Hindlimb muscle (tissue), 1 donor: ENCODE results near the gene OR2T8. TPM values are rescaled to one million over a fixed set of nuclear protein-coding genes. Genes with fewer than 3 reads are reported as not detected.
A peak's percentile ranks its signal among the peaks of the same experiment; 100 is the strongest.

Experiments
- DNase-seq: peaks from one replicate; pipeline ENCODE4 v3.0.0-alpha.2; 2013
- polyA plus RNA-seq: library from polyadenylated mRNA; unstranded; fragments of 120-200 nt; gene quantifications from one replicate; pipeline ENCODE4 v1.2.1, GENCODE V29; 2013; ENCODE audit not compliant: insufficient read length

Gene OR2T8
- polyA plus RNA-seq: not detected

GRCh38 chr1:247919952-247920351, at the start of gene OR2T8:
Gene OR2T8, plus strand, starts transcription at chr1:247920252. Its CDS starts 766 bp downstream, at chr1:247921018.
- DNase-seq: no peak

DNA sequence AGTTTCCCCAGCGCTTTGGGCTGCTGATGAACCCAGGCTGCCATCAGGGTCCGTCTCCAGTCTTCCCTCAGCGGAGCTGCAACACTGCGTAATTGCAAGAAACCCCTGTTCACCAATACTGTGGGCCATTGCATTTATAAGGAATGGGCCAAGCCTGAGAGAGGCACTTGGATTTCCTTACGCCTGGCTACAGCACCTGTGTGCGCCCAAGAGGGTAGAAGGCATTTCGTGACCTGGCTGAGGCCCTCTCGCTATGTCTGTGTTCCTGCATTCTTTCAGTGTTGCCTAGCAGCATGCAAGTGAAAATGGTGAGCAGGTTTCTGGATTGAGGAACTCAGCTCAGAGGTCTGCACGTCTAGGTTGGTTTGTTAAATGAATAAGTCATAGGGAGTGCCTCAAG, 36.7 kb upstream of the OR2T8 start:
- DNase-seq: no peak

DNA sequence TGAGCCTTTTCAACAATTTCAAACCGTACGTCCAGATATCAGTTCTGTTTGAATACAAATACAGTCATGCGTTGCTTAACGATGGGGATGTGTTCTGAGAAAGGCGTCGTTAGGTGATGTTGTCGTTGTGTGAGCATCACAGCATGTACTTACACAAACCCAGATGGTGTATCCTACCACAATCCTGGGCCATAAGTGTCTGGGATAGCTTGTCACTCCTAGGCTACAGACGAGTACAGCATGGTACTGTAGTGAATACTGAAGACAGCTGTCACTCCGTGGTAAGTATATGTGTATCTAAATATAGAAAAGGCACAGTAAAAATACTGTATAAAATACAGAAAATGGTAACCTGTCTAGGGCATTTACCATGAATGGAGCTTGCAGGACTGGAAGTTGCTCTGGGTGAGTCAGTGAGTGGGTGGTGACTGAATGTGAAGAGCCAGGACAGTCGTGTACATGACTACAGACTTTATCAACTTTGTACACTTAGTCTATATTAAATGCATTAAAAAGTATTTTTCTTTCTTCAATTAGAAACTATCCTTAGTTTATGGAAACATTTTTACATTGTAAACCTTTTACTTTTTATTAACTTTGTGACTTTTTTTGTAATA, 35.1 kb upstream of the OR2T8 start:
- no peak for DNase-seq

- no peak for DNase-seq
Observed at GRCh38 chr1:247895163-247895637, 24.9 kb upstream of the OR2T8 start, which contains the start of gene OR2W3. Gene OR2W3, plus strand, starts transcription at chr1:247895587. Its CDS starts 0 bp downstream, at chr1:247895587.

GRCh38 chr1:247895976-247896375, 24.1 kb upstream of the OR2T8 start:
- no peak for DNase-seq

- no peak for DNase-seq
Observed at GRCh38 chr1:247904122-247904521, 15.9 kb upstream of the OR2T8 start.

- DNase-seq: no peak
Observed at GRCh38 chr1:247905181-247905580, 14.9 kb upstream of the OR2T8 start.

- DNase-seq: no peak
Observed at GRCh38 chr1:247905910-247906503, 14.0 kb upstream of the OR2T8 start.

- no peak for DNase-seq
Observed at GRCh38 chr1:247906504-247907047, 13.5 kb upstream of the OR2T8 start.

DNA sequence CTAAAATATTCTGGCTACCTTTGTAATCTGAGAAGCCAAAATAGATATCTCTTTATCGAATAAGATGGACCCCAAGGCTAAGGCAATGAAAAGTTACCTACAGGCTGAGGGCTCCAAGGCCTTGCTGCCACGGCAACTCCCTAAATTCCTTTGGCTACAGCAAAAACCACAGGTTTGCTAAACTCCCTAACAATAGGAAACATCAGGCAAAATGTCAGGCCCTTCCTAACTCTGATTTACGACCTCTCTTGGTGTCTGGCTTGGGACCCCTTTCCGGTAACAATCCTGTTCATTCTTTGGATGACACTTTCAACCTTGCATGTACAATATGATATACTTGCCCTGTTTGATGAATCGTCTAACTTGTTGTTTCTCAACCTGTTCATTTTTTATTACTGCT, 11.3 kb upstream of the OR2T8 start:
- DNase-seq: no peak

- no peak for DNase-seq
Observed at GRCh38 chr1:247913786-247914185, 6.3 kb upstream of the OR2T8 start.

DNA sequence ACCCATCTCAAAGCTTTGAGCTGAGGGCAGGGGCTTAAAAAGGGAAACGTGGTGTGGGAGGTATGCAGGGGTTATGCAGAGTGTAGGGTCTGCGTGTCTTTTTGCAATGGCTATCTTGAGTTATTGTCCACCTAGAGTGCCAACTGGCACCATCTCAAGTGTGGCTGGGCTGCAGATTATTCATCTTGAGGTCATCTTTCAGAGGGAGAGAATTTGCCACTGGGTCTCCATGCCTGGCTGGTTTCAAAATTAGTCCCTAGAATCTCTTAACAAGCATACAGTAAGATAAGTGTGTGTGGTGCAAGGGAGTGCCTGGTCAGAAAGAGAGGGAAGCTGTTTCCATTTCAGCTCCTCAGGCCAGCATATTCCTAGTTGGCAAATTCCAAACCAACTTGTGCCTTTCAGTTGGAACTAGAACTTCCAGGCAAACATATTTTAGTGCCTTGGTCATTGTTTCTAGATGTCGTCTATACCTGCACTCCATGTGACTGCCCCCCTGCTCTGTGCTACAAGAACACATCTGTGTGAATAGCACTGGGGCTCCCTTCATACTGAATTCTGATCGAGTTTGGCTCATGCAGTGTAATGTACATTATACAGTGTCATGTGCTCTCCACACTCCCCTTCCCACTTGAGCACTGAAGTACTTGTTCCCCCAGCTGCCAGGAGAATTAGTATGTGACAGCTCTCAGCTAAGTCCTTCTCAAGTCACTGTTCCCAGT, 5.0 kb upstream of the OR2T8 start:
- no peak for DNase-seq

GRCh38 chr1:247923941-247924340, 3.9 kb downstream of the OR2T8 start:
- DNase-seq: no peak

DNA sequence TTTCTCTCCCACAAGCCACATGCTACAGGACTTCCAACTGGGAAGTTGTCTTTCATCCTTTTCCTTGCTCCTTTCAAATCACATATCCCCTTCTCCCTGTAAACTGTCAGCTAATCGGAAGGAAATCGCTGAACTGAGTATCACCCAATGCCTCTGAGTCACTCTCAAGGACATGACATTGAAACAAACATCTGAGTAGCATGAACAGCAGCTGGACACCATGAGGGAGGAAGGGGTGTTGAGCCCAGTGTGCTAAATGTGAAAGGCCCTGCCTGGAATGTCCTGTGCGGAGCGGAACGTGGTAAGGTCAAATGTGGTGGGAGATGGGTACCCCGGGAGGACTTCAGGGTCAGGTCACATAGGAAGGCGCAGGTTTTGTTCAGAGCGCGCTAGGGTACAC, 4.8 kb downstream of the OR2T8 start, which contains the start of gene OR2AJ1:
Gene OR2AJ1 (plus strand): TSS at position 22 of the 400 bp plus-strand sequence. CDS start 8,880 bp downstream, outside the sequence.
- no peak for DNase-seq

- DNase-seq: no peak
Observed at GRCh38 chr1:247933989-247934388, 13.9 kb downstream of the OR2T8 start.

GRCh38 chr1:247935781-247936180, 15.7 kb downstream of the OR2T8 start:
- DNase-seq: no peak

DNA sequence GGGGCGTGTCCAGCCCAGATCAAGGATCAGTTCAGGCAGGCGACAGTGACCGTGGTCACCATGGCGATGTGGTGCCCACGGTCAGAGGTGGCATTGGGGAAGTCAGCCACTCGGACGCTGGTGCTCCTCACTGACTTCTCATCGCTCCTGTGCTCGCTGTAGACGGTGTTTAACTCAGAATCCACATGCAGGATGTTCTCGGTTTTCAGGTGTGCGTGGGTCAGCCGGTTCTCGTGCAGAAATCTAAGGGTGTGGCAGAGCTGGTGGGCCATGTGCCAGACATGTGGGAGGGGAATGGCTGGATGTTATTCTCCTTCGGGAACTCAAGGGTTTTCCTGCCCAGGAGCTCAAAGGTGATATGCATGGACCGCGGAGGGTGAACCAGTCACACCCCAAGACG, 16.4 kb downstream of the OR2T8 start:
- DNase-seq: no peak

DNA sequence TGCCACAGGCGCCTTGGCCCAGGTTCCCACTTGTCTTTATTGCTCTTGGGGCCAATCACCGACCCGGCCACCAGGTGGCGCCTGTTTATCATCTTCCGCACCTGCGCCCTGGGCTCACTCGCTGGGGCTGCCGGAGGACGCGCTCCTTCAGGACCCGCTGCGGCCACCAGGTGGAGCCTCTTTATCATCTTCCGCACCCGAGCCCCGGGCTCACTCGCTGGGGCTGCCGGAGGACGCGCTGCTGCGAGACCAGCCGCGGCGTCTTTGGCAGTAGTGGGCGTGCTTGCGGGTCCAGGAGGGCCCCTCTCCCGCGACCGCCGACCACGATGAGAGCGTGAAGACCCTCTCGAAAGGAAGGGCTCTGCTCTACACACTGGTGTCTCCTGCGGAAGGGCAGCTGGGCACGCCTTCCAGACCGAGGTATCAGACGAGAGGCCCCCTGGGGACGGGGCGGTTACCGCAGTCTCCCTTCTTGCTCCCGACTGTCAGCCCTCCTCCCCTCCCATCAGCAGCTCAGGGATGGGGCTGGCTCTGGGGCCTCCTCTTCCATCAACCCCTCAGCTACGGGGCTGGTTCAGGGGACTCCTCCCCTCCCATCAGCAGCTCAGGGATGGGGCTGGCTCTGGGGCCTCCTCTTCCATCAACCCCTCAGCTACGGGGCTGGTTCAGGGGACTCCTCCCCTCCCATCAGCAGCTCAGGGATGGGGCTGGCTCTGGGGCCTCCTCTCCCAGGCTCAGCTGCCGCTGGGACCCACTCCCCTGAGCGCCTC, 17.1 kb downstream of the OR2T8 start:
- peak; percentile 40 for DNase-seq

DNA sequence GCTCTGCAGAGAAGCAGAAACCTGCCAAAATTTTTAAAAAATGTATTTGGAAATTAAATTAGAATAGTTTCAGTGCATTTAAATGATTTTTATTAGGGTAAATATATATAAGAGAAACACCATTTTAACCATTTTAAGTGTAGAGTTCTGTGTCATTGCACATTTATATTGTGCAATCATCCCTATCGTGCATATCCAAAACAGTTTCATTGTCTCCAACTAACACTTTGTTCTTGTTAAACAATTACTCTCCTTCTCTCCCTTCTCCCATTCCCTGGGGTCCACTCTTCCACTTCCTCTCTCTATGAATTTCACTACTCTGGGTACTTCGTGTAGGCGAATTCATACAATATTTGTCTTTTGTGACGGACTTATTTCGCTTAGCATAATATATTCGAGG, 22.6 kb downstream of the OR2T8 start:
- no peak for DNase-seq

DNA sequence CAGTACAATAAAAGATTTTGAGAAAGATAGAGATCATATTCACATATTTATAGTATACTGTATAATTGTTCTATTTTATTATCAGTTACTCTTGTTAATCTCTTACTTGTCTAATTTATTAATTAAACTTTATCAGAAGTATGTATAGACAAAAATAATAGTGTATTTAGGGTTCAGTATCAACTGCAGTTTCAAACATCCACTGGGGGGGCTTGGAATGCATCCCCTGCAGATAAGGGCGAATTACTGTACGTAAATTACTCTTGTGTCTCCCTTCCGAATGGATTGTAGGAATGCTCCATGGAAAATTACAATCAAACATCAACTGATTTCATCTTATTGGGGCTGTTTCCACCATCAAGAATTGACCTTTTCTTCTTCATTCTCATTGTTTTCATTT, 28.5 kb downstream of the OR2T8 start, which contains the start of gene OR2L8:
Gene OR2L8 (plus strand): TSS at position 301 of the 400 bp plus-strand sequence. CDS start 0 bp downstream, at position 301.
- DNase-seq: no peak

GRCh38 chr1:247953408-247953807, 33.4 kb downstream of the OR2T8 start:
- DNase-seq: no peak

GRCh38 chr1:247961791-247962190, 41.7 kb downstream of the OR2T8 start:
- DNase-seq: no peak
